Right lobe of liver (tissue), 4 donors: Measurements from ENCODE around the gene E2F8.

Experiments used
- POLR2A ChIP-seq: fragments of 450-650 bp; IDR thresholded peaks from one replicate; pipeline ENCODE4 v1.6.1; 2017; ENCODE audit warnings: antibody characterized with exemption, mild to moderate bottlenecking
- TF ChIP-seq, protein P1 (sequence below), 4 donors: fragments of 200-600 bp in 3 of 4; fragments of 450-650 bp in 1 of 4; IDR thresholded peaks; one replicate each; pipeline versions ENCODE4 v1.5.1 to v1.8.0; 2016 to 2022; ENCODE audit warnings: antibody characterized with exemption in 4 of 4, mild to moderate bottlenecking in 2 of 4
- donor health status: DM: no; HTN: no; CAD: no.
- donor health status: DM: no; HTN: no; CAD: no.
- donor health status: DM: no; HTN: yes; CAD: no.

DNA sequence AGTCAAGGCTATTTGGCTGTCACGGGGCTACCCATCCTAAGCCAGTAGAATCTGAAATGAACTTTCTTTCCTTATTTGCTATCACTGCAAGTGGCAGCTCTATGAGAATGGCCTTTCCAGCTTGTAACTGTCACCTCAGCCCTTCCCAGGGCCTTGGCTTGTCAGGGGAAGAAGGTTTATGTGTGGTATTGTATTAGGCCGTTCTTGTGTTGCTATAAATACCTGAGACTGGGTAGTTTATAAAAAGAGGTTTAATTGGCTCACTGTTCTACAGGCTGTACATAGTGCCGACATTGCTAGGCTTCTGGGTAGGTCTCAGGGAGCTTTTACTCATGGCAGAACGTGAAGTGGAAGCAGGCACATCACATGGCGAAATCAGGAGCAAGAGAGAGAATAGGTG, 26.8 kb upstream of the E2F8 start:
- TF ChIP-seq, protein P1, sequence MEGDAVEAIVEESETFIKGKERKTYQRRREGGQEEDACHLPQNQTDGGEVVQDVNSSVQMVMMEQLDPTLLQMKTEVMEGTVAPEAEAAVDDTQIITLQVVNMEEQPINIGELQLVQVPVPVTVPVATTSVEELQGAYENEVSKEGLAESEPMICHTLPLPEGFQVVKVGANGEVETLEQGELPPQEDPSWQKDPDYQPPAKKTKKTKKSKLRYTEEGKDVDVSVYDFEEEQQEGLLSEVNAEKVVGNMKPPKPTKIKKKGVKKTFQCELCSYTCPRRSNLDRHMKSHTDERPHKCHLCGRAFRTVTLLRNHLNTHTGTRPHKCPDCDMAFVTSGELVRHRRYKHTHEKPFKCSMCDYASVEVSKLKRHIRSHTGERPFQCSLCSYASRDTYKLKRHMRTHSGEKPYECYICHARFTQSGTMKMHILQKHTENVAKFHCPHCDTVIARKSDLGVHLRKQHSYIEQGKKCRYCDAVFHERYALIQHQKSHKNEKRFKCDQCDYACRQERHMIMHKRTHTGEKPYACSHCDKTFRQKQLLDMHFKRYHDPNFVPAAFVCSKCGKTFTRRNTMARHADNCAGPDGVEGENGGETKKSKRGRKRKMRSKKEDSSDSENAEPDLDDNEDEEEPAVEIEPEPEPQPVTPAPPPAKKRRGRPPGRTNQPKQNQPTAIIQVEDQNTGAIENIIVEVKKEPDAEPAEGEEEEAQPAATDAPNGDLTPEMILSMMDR (IDR thresholded peaks at IDR 0.05) = no peak
- TF ChIP-seq POLR2A = no peak
